Fibroblast of skin of left biceps (primary cell): ENCODE measurements around the gene RNF123.
"Not testable (repeated sequence)": the region's sequence is repeated elsewhere in the genome, so short reads cannot be mapped to it uniquely, and the experiment has no call there.

ENCODE experiments used
- DNase-seq, 2 experiments: peaks; one replicate each; pipeline ENCODE4 v3.0.0-alpha.2; 2013; ENCODE audit warnings: low read depth in 2 of 2

Gene RNF123

GRCh38 chr3:49681232-49681522, 8.2 kb upstream of the RNF123 start:
- DNase-seq = no peak

- no peak for DNase-seq
Measured at GRCh38 chr3:49681543-49681942, 7.8 kb upstream of the RNF123 start.

- no peak for DNase-seq
Measured at GRCh38 chr3:49683162-49683561, 6.2 kb upstream of the RNF123 start.

- not testable (repeated sequence) for DNase-seq
Measured at GRCh38 chr3:49684453-49684852, 4.9 kb upstream of the RNF123 start.

- DNase-seq = not testable (repeated sequence)
Measured at GRCh38 chr3:49685103-49685502, 4.3 kb upstream of the RNF123 start.

GRCh38 chr3:49685846-49686245, 3.5 kb upstream of the RNF123 start:
- DNase-seq = not testable (repeated sequence)

- not testable (repeated sequence) for DNase-seq
Measured at GRCh38 chr3:49686346-49686745, 3.0 kb upstream of the RNF123 start.

- not testable (repeated sequence) for DNase-seq
Measured at GRCh38 chr3:49686769-49687423, 2.5 kb upstream of the RNF123 start.

- DNase-seq = not testable (repeated sequence)
Measured at GRCh38 chr3:49687424-49687795, 1.9 kb upstream of the RNF123 start.

- not testable (repeated sequence) for DNase-seq
Measured at GRCh38 chr3:49688338-49689045, 865 bp upstream of the RNF123 start.

- not testable (repeated sequence) for DNase-seq
Measured at GRCh38 chr3:49689908-49690624, 709 bp downstream of the RNF123 start.

- not testable (repeated sequence) for DNase-seq
Measured at GRCh38 chr3:49690856-49691255, 1.5 kb downstream of the RNF123 start.

GRCh38 chr3:49691481-49691880, 2.1 kb downstream of the RNF123 start:
- DNase-seq = not testable (repeated sequence)

- DNase-seq = not testable (repeated sequence)
Measured at GRCh38 chr3:49694409-49695070, 5.2 kb downstream of the RNF123 start.

- DNase-seq = not testable (repeated sequence)
Measured at GRCh38 chr3:49695350-49696015, 6.1 kb downstream of the RNF123 start.

GRCh38 chr3:49699281-49699979, 10.1 kb downstream of the RNF123 start:
- DNase-seq = no peak

GRCh38 chr3:49700014-49700413, 10.7 kb downstream of the RNF123 start:
- no peak for DNase-seq

- no peak for DNase-seq
Measured at GRCh38 chr3:49700453-49701128, 11.2 kb downstream of the RNF123 start.

- no peak for DNase-seq
Measured at GRCh38 chr3:49701388-49702077, 12.2 kb downstream of the RNF123 start.

- DNase-seq = no peak
Measured at GRCh38 chr3:49702672-49703071, 13.3 kb downstream of the RNF123 start.
